Measurements from ENCODE around the gene MAP7D1.

The MAP7D1 gene

DNA sequence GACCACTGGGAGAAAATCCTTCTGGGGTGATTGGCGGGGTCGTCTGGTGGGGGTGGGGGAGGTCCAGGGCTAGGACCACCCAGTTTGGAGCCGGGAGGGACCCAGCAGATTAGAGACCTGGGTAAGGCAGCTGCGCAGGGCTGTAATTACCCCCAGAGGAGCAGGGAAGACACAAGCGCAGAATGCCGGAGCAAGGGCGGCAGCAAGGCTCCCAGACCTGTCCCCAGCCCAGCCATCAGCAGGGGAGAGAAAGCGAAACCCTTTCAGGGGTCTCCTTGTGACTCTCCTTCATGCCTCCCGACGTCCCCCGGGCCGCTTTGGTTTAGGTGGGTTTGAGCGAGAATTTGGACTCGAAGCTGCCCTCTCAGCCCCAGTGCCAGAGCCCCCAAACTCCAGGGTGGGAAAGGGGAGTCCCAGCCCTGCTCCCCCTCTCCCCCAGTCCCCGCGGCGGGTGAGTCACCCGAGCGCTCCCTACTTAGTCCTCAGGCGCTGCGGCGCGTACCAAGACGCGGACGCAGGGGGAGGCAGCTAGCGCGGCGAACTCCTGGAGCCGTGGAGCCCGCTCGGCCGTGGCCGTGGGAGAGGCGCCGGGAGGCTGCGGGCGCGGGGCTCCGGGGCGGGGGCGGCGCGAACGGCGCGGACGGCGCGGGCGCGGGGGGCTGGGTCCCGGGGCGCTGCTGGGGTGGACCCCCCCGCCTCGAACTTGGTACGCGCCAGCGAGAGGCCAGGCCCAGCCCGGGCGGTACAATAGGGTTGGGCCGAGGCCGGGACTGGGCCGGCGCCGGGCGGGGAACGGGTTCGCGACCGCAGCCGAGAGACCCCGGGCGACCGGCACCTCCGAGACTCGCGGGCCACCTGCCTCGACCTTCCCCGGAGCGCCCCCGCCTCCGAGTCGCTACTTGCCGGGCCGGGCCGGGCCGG, at the start of gene MAP7D1:
MAP7D1 (plus strand) TSS at position 753 of the 921 bp plus-strand sequence. CDS start 258 bp downstream, outside the sequence.
- peak; percentile 56 for DNase-seq (ENCODE audit: low read depth)
- peak within 1 kb of the TSS; percentile 93 for H3K4me3 ChIP-seq (ENCODE audit: low read depth, low read length)

DNA sequence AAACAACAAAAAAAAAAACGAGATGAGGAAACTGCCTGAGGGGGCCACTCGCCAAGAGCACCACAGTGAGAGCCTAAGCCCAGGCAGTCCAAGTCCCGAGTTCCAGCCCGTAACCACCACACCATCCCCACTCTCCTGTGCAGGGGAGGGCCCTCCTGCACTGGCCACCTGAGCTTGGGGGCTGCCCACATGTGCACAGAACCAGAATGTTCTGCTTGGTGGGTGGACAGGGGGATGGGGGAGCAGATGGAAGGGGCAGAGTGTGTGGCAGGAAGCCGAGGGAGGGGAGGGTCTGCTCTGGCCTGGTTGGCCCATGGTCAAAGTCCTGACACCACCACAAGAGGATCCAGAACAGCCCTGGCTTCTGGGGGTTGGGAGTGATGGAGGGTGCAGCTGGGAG, 49.7 kb upstream of the MAP7D1 start:
- no peak for DNase-seq (ENCODE audit: low read depth)
- H3K4me3 ChIP-seq (ENCODE audit: low read depth, low read length) = no peak overlapping the region

DNA sequence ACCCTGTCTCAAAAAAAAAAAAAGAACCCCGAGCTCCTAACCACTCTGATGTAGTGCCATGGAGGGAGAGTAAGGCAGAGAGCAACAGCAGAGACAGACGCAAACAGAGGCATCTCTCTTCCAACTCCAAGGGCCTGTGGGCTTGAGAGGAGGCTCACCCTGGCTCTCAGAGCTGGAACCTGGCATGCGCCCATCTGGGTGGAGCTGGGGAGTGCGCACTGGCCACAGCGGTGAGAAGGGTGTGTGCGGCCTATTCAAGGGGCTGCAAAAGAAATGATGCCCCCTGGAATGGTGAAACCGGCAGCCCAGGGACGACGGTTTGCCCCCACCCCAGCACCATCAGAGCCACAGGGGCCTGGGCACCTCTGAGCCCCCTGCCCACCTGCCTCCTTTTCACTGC, 48.6 kb upstream of the MAP7D1 start:
- no peak overlapping the region for H3K4me3 ChIP-seq (ENCODE audit: low read depth, low read length)
- no peak for DNase-seq (ENCODE audit: low read depth)

DNA sequence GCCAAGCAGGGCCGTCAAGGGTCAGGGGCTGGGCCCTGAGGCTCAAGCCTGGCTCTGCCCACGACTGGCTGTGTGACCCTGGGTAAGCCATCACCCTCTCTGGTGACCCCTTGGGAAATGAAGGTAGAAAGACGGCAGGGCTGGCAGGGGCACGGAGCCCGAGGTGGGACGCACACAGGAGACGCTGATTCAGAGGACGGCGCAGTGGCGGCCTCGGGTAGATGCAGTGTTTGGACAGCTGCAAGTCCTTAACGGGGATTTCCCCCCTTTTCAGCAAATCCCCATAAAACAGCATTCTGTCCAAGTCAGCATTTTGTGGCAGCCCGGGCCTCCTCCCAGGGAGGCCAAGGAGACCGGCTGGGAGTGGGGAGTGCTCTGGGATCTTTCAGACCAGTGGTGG, 47.6 kb upstream of the MAP7D1 start:
- DNase-seq (ENCODE audit: low read depth) = no peak
- H3K4me3 ChIP-seq (ENCODE audit: low read depth, low read length) = no peak overlapping the region

- peak; percentile 53 for DNase-seq (ENCODE audit: low read depth)
- H3K4me3 ChIP-seq (ENCODE audit: low read depth, low read length) = no peak overlapping the region
Measured at GRCh38 chr1:36109041-36109679, 46.8 kb upstream of the MAP7D1 start.

GRCh38 chr1:36111151-36111550, 44.8 kb upstream of the MAP7D1 start:
- no peak overlapping the region for H3K4me3 ChIP-seq (ENCODE audit: low read depth, low read length)
- no peak for DNase-seq (ENCODE audit: low read depth)

GRCh38 chr1:36112823-36113222, 43.1 kb upstream of the MAP7D1 start:
- no peak for DNase-seq (ENCODE audit: low read depth)

GRCh38 chr1:36114371-36114770, 41.6 kb upstream of the MAP7D1 start:
- H3K4me3 ChIP-seq (ENCODE audit: low read depth, low read length) = no peak overlapping the region
- no peak for DNase-seq (ENCODE audit: low read depth)

More at GRCh38 chr1:36112823-36113222, 43.1 kb upstream of the MAP7D1 start:
- H3K4me3 ChIP-seq (ENCODE audit: low read depth, low read length) = no peak overlapping the region

- DNase-seq (ENCODE audit: low read depth) = no peak
- H3K4me3 ChIP-seq (ENCODE audit: low read depth, low read length) = no peak overlapping the region
Measured at GRCh38 chr1:36115200-36115669, 40.7 kb upstream of the MAP7D1 start.

- DNase-seq (ENCODE audit: low read depth) = no peak
- no peak overlapping the region for H3K4me3 ChIP-seq (ENCODE audit: low read depth, low read length)
Measured at GRCh38 chr1:36115931-36116330, 40.0 kb upstream of the MAP7D1 start.

GRCh38 chr1:36116901-36117300, 39.1 kb upstream of the MAP7D1 start:
- DNase-seq (ENCODE audit: low read depth) = no peak
- no peak overlapping the region for H3K4me3 ChIP-seq (ENCODE audit: low read depth, low read length)

- DNase-seq (ENCODE audit: low read depth) = no peak
- H3K4me3 ChIP-seq (ENCODE audit: low read depth, low read length) = no peak overlapping the region
Measured at GRCh38 chr1:36118447-36119204, 37.3 kb upstream of the MAP7D1 start.

DNA sequence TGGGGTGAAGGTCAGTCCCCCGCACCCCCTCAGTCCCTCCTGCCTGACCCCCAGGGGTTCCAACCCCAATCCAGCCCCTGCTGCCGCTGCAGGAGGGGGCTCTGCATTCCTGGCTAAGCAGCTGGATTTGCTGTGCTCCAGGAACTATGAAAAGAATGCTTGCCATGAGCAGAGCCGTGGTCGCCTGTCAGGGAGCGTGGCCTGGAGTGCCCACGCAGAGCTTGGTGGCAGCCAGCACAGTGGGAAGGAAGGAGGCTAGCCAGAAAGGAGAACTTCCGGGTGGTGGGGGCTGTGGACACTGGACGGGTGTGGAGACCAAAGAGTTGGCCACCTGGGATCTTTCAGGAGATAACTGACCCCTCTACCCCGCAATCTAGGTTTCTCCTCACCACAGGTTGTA, 36.5 kb upstream of the MAP7D1 start:
- H3K4me3 ChIP-seq (ENCODE audit: low read depth, low read length) = no peak overlapping the region
- no peak for DNase-seq (ENCODE audit: low read depth)

GRCh38 chr1:36122062-36123030, 33.6 kb upstream of the MAP7D1 start:
- no peak overlapping the region for H3K4me3 ChIP-seq (ENCODE audit: low read depth, low read length)
- DNase-seq (ENCODE audit: low read depth) = no peak

GRCh38 chr1:36123356-36123755, 32.6 kb upstream of the MAP7D1 start:
- no peak for DNase-seq (ENCODE audit: low read depth)

GRCh38 chr1:36124404-36125128, 31.4 kb upstream of the MAP7D1 start:
- no peak for DNase-seq (ENCODE audit: low read depth)

More at GRCh38 chr1:36123356-36123755, 32.6 kb upstream of the MAP7D1 start:
- H3K4me3 ChIP-seq (ENCODE audit: low read depth, low read length) = no peak overlapping the region

DNA sequence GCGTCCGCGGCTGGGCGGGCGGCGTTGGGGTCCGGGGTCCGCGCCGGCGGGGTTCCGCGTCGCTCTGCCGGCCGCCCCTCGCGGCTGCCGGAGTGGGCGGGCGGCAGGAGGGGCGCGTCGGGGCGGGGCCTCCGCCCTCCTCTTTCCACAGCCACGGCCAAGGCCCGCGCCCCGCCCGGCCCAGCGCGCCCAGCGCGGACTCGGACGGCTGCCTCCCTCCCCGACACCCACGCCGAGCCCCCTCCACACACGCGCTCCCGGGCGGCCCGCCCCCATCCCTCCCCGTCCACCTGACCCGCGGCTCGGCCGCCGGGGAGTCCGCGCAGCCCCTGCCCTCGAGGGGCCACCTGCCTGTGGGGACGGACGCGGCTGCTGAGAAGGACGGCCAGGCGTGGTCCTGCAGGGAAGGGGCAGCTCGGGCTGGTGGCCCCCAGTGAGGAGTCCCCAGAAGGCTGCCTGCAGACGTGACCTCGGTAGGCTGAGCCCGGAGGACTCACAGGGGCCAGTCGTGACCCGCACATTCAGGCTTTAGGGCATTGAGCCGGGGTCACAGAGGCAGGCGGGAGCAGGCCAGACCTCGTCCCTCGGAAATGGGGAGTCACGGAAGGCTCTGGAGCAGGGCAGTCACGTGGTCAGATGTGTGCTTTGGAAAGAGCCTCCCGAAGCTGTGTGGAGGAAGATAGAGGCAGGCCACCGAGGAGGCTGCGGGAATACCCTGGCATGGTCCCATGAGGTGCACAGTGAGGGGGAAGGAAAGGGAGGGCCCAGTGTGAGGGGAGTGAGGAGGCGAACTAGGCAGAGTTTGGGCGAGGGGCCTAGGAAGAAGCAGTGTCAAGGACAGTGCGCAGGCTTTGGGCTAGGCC, 30.6 kb upstream of the MAP7D1 start, which contains the start of gene COL8A2:
COL8A2 (minus strand) TSS at position 94 of the 863 bp plus-strand sequence. CDS start 24,980 bp downstream, outside the sequence.
- no peak for DNase-seq (ENCODE audit: low read depth)

More at GRCh38 chr1:36124404-36125128, 31.4 kb upstream of the MAP7D1 start:
- H3K4me3 ChIP-seq (ENCODE audit: low read depth, low read length) = peak overlapping the region; percentile 13

More for the DNA sequence above, 30.6 kb upstream of the MAP7D1 start, which contains the start of gene COL8A2:
- peak within 1 kb of the TSS; percentile 28 for H3K4me3 ChIP-seq (ENCODE audit: low read depth, low read length)

Measured in skeletal muscle cell (primary cell).